Activated CD4-positive, CD25-positive, alpha-beta regulatory T cell (primary cell): ENCODE results near the gene RNF44.
A peak's percentile ranks its signal among the peaks of the same experiment; 100 is the strongest.
"Not testable (repeated sequence)": the region's sequence is repeated elsewhere in the genome, so short reads cannot be mapped to it uniquely, and the experiment has no call there.

ENCODE experiments used
- DNase-seq, 4 experiments: peaks; one replicate each; lab custom pipeline; 2025; lab: John Stamatoyannopoulos, UW

RNF44 gene

DNA sequence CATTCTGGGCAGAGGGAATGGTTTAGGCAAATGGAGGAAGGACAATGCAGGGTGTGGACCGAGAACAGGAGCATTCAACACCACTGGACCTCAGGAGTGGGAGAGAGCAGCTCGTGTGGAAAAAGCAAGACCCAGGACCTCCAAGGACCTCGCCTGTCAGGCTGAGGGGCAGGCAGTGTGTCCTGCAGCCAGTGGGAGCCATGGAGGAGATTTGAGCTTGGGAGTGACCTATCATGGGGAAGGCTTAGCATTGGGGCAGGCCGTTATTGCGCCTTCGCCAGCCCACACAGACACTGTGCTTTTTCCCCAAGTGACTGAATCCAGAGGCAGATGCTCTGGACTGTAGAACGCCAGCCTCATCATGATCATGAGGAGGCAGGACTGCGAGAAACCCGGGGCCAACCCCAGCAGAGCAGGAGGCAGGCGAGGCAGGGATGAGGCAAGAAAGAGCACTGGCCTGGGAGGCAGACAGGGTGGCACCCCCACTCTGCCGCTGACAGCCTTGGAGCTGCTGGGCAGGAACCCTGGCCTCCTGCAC, 15.2 kb upstream of the RNF44 start:
- no peak for DNase-seq

DNA sequence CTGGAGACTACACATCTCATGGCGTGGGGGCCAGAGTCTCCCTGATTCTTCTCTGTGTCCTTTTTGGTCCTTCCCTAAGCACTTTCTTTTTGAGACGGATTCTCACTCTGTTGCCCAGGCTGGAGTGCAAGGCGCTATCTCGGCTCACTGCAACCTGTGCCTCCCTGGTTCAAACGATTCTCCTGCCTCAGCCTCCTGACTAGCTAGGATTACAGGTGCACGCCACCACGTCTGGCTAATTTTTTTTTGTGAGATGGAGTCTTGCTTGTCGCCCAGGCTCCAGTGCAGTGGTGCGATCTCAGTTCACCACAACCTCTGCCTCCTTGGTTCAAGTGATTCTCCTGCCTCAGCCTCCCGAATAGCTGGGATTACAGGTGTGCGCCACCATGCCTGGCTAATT, 13.7 kb upstream of the RNF44 start:
- DNase-seq, result not testable (repeated sequence)

DNA sequence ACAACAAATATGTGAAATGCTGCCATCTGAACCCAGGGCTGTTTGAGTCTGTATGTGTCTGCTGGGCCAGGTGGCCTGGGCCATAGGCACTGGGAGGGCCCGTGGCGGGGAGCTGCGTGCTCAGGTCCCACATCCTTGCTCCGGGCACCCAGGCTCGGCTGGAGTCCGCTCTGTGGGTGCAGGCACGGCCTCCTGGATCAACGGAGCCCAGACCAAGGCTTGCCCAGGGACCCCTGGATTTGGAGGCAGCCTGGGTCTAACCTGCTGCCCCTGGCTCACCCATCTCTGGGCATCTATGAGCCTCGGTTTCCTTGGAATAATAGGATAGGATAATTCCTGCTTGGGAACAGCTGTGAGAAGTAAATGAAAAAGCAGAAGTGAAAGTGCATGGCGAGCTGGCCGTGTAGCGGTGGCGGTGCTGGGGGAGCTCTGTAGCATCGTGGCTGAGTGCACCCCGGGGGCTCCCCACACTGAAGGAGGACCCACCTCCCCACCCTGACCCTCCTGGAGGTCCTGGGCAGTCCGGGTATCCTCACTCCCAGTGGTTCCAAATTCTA, 13.2 kb upstream of the RNF44 start:
- DNase-seq, result no peak

DNA sequence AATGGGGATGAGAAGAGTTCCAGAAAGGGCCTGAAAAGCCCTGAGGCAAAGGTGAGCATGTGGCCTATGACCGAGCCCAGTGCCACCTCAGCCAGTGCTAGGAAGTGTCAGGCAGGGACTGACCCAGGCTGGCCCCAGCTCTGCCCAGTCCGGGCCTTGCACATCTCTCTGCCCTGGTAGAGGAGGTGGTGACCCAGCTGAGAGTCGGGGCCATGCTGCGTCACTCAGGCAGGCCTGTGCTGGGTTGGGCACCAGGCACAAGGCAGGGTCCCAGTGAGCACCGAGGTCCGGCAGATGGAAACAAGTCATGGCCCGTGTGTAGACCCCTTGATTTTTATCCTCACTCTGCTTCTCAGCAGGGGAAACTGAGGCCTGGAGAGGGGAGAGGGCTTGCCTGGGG, 12.7 kb upstream of the RNF44 start:
- DNase-seq, result no peak

DNA sequence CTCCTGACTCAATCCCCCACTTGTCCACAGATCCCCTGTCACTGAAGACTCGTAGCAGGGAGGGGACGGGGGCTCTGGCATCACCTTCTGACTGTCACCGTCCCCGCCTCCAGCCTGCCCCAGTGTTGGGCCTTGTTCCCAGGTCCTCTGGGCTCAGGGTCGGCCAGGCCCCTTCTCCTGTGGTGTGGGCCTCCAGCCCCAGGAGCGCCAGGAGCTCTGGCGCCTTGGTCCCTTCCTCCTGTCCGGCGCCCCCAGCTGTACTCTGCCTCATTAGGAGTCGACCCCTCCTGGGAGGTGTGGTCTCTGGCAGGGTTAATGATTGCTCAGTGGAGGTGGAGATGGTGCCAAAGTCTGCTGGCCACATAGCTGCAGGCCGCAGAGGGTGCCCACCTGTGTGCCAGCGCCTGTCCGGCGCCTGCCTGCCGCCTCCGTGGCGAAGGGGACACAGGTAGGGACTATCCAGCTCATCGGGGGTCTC, 11.8 kb upstream of the RNF44 start, which contains the start of gene CDHR2:
CDHR2 (plus strand) TSS at position 376 of the 478 bp plus-strand sequence. CDS start 16,011 bp downstream, outside the sequence.
- no peak for DNase-seq

DNA sequence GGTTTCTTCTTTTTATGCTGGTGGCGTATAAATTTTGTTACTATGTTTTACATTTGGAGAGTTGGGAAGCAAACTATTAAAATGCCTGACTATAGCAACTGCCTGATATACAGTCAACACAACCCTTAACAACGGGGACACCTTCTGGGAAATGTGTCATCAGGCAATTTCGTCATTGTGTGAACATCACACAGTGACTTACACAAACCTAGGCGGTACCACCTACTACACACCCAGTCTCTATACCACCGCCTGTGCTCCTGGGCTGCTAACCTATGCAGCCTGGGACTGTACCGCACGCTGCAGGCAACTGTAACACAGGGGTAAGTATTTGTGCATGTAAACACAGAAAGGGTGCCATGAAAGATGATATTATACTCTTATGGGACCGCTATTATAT, 10.6 kb upstream of the RNF44 start:
- DNase-seq, result no peak

DNA sequence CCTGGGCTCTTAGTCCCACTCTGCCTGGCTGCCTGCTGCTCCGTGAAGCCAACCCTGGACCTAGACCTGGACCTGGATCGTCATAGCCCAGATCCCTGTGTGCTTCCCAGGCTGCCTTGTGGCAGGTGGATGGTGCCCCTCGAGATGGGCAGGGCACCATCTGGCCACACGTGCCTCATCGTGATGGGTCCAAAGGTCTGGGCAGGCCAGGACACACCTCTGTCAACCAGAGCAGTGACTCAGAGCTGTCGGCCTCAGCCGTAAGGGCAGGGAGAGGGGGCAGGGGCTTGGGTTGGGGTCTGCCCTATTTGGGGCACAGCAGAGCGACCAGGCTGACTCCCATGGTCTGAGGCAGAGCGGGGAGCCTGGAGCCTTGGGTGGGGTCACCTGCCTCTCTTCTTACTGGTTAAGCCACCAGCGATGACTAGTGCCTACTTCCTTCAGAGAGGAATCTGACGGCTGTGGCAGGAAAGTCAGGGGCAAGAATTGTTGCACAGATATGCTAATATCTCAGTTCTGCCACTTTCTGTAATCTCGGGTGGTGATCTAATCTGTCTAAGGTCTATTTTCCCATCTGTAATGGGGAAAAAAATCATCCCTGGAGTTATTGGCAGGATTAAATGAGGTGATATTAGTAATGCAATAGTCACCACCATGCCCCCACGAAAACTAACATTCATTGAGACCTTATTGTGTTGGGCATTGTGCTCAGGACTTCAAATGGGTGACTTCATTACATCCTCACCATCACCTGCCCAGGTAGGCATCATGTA, 8.7 kb upstream of the RNF44 start:
- DNase-seq, result no peak

DNA sequence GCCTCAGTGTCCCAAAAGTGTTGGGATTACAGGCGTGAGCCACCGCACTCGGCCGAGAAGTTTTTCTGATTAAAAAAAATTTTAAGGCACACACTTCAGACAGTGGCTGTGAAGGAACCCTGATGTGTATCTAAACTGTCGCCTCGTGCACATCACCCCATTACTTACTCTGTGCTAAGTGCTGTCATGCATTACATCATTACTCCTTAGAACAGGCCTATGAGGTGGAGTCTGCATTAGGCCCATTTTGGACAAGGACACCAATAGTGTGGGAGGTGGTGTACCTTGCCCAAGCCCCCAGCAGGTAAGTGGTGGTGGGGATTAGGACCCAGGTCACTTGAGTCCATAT, 8.2 kb upstream of the RNF44 start:
- no peak for DNase-seq

DNA sequence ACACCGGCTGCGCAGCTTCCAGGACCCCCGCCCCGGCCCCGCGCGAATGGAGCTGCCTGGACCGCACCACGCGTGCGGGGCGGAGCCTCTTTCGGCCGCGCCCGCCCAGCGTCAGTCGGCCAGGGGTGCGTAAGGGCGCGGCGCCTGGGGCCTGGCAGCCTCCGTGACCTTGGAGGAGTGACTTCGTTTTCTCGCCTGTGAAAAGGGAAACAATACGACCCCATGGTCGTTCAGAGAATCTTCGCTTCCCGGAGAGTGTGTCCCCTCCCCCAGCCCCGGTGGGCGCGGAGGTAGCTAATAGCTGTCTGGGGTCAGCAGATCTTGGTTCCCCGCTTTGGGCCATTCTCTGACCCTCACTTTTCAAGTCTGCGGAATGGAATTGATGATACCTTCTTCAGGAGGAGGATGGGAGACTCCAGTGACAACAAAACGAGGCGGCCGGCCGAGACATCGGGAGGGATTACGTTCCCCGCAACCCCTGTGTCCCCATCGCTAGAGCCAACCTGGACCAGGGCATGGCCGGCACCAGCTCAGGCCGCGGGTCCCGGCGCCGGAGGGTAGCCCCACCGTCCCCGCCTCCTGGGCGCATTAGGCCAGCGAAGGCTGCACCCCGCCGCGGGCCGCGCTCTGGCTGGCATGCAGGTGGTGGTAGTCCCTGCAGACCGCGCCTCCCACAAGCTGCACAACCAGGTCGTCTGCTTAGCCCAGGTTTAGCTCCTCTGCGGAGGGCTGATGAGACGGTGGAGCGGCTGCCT, 6.4 kb upstream of the RNF44 start:
- DNase-seq, result peak; percentile 36 to 71 (median 56)

DNA sequence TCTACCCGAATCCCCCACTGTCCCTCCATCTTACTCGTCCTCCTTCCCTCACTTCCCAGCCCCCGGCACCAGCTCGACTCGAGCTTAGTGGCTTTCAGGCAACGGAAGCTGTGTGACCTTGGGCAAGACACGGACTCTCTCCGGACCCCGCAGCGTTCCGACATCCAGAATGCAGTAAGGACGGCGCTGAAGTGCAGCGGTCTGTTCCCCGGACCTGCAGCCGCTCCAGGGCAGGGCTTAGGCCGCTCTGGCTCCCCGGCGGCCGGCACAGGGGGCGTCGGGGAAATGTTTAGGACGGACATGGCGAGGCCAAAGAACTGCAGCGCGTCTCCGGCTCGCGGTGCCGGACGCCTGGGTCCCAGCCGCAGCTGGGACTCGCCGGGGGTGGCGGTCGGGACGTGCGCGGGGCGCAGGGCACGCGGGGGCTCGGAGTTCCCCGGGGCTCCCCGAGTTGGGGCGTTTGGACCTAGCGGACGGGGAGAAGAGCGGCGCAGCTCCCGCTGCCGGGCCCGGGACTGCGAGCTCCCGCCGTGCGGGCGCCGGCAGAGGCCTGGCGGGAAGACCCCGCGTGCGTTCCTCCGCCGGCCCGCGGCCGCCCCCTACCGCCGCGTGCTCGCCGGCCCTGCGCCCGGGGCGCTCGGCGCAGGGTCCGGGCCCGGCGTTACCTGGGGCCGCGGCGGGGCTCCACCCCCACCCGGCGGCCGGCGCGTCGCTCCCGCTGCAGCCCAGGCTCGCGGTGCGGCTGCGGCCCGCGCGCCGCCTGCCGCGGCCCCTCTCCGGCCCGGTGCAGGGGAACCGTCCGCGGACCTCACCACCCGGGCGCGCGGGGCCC, 5.6 kb upstream of the RNF44 start:
- no peak for DNase-seq

DNA sequence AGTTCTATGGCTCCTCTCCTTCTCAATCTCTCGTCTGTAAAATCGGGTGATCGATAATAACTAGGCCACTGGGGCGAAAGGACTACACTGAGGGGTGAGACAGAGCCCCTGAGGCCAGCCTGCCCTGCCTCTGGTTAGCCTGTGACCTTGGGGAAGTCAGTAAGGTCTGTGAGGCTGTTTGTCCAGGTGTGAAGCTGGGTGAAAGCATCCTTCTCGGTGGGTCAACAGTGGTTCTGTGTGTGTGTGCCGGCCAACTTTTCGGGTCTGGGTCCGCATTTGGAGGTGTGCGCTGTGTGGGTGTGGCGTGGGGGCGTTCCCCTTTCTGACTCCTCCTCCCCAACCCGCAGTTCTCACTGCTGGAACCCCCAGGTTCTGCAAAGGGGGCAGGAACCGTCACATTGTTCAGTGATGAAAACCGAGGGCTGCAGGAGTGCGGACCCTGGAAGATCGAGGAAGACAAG, 5.0 kb upstream of the RNF44 start:
- DNase-seq, result peak; percentile 23 to 43 (median 26)

DNA sequence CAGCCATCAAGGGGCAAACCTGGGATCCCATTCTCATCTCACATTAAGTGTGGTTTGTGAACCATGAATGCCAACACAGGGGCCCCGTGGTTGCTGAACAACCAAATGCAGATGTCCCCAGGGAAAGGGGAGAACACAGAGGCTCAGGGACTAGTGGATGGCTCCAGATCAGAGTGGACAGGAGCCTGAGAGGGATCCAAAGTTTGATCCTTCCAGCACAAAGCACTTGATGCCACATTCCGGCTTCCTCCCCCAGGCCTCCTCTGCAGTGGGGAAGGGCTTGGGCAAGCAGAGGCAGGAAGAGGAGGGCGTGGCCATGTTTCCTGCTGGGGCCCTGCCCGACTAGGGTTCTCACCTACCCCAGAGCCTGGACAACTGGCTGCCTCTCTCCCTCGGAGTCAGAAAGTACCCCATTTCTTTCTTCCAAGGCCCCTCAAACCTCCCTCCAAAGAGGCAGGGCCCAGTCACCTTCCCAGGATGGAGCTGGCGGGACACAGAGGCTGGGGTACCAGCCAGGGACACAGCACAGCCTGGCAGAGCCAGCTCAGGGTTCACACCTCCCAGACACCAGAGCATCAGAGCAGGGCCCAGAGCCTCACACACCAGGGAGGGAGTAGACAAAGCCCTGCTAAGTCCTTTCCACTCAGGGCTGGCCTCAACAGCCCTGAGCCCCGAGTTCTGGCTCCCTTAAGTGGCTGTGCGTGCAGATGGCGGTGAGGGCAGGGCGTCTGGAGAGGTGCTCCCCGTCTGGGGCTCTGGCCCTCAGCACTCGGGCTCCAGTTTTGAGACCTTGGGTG, 4.3 kb upstream of the RNF44 start:
- peak in 3 of 4 experiments; percentile 21 to 54 (median 39) for DNase-seq

DNA sequence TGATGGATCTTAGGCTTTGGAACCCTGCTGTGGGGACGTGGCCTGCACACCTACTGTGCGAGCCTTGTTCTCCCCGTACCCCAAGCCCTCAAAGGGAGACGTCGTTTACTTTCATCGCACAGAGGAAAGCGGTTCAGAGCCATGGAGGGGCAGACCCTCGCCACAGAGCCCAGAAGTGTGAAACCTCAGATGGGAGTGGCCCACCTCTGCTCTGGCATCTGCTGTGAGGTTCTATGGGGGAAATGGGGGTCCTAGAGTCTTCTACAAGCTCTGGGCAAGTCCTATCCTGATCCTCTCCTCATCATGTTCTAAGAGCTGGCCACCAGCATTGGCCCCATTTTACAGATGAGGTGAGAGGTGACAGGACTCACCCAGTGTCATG, 3.7 kb upstream of the RNF44 start:
- DNase-seq, result no peak

DNA sequence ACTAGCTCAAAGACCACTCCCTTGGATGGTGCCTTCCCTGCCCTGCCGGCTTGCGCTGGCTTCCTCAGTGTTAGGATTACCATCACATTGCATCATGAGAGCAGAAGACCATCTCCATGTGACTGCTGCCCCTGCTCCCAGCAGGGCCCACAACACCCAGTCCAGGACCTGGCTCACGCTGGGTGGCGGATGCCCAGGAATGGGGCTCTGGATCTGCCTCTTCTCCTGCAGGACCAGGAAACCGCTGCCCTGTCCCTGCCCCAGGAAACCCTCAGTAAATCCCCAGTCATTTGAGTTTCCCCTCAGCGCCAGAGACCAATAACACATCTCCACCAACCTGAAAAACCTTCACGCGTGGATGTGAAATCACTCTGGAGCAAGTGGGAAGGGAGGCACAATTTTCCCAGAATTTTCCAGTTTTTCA, 3.3 kb upstream of the RNF44 start:
- no peak for DNase-seq

DNA sequence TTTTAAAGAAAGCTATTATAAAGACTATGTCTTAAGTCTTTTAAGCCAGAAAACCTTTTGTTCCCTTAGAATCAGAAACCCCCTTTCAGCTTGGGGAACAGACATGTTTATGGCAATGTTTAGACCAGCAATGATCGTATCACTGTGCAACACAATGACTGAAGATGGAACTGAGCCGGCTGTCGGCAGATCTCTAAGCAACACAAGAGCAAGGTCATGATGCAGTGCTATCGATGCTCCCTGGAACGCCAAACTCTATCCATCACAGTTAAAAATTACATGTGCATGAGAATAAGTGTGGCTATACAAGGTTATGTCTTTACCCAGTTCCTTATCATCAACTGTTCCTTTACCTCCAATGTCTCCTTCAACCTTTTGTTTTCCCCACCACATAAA, 1.8 kb upstream of the RNF44 start:
- no peak for DNase-seq

DNA sequence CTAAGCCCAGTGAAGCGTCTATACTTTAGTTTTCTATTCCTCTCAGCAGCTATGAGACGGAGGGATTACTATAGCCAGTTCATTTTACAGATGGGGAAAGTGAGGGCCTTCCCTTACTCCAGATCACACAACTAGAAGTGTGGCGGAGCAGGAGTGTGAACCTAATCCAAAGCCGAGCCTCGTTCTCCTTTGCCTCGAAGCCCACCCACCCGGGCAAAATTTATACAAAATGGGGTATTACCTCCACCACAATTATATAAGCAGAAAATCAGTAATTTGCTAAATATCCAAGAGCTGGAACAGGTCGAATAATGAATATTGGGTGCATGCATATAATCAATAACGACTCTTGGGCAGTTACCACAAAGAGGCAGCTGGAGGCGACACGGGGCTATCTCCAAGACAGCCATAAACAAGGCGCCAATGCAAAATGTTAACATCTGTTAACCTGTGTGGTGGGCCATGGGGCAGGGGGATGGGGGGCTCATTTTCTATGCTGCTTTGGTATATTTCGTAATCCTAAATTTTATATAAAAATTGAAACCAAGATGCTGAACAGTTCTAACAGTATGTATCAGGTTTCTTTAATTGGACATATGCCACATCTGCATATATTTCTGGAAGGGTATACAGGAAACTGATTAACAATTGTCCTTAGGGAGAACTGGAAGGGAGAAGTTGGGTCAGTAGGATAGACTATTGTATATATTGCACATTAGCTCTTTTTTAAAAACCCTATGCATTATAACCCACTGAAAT, 1.2 kb upstream of the RNF44 start:
- DNase-seq, result no peak

DNA sequence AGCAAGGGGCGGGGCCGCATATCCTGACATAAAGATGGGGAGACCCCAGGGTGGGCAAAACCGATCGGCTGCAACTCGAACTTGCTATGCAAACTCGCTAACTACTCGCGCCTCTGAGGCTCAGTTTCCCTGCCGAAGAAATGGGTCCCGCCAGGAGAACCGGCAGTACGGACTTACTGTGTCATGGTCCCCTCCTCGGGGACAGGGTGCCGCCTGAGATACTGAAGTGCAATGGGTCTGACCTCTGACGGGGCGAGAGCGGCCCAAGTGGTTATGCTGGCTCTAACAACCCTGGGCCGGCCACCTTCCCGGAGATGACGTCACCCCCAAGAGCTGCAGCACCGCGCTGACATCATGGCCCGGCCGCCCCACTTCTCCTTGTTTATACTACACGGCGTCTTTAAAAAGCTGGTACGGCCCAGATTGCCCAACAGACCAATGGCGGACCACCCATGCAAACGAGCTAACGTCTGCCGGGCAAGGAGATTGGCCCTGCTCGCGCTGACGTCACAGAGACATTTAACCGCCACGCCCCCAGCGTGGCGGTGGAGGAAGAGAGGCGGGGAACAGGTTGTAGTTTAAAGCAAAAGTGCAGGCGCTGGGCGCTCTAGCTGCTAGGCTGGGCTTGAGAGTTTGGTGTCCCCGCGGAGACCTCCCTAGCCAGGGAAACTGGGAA, 490 bp upstream of the RNF44 start:
- DNase-seq, result peak; percentile 88 to 97 (median 92)

DNA sequence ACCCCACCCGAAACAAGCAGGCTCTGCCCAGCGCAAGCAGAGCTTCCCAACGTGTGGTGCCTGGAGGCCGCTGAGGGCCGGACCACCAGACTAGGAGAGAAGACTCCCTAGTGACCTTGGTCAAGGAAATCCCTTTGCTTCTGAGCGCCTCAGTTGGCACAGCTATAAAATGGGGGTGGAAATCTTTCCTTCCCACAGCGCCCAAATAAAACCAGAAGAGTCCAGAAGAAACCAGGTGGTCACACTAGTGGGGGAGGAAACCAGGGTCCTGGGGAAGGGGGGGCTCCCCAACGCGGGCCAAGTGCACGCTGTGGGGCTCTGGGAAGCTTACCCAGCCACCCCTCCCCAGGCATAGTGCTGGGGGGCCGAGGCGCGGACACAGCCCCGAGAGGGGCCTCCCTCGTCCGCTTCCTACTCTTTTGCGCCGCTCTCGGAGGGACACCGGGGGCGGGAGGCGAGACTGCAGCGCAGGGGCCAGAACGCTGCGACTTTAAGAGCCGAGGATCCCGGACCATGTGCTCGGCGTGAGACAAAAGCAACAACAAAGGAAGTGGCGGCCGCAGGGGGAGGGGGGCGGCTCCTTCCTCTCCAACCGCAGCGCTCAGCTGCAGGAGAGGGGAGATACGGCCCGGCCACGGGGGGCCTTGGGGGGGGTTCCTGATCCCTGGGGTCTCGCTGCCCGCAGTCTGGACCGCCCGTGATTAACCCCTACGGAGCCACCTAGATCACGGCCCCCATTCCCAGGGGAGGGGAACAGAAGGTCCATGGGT, 885 bp downstream of the RNF44 start:
- DNase-seq, result peak; percentile 42 to 83 (median 62)

DNA sequence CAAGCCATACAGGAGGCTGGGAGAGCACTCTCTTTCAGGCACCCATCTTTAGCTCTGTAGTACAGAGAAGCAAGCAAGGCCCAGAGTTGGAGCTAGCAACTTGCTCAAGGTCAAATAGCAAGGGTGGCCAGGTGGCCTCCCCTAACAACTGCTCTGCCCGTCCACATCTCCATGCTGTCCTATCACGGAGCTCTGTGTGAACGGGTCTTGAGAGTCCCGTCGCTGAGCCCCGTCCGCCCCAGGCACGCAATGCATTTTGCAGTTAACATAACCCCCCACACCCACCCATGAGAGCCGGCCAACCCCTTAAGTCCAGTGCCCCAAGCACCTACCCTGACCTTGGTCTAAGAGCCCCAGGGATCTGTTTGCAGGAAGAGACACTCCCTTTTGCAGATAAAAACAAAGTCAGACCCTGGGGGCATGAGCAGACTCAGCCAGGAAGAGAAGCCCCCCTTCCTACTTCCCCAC, 1.5 kb downstream of the RNF44 start:
- no peak for DNase-seq
